Left lung (tissue), 10 donors: ENCODE results near the gene KIF3B. TPM values are rescaled to one million over a fixed set of nuclear protein-coding genes. Genes with fewer than 3 reads are reported as not detected.
"Not testable (repeated sequence)": the region's sequence is repeated elsewhere in the genome, so short reads cannot be mapped to it uniquely, and the experiment has no call there.

Source experiments
- ATAC-seq: fragments of 200-7000 bp; cut with Tn5 transposase; one replicate; pipeline ENCODE4 v1.9.1; 2020; ENCODE audit warnings: moderate library complexity
- DNase-seq, 4 donors: peaks; one replicate each; pipeline ENCODE4 v3.0.0-alpha.2; 2013 to 2020
- H3K27ac ChIP-seq, 2 donors: fragments of 200-600 bp; sonication (generic) in 1 of 2; one replicate each; pipeline versions ENCODE4 v1.5.0 to v1.8.0; 2020 to 2021
- H3K27me3 ChIP-seq, 2 donors: fragments of 200-600 bp; sonication (generic) in 1 of 2; one replicate each; pipeline versions ENCODE4 v1.5.0 to v1.8.0; 2020 to 2021
- H3K36me3 ChIP-seq, 2 donors: fragments of 200-600 bp; sonication (generic) in 1 of 2; one replicate each; pipeline versions ENCODE4 v1.5.0 to v1.8.0; 2020 to 2021
- H3K4me1 ChIP-seq, 2 donors: fragments of 200-600 bp; one replicate each; pipeline ENCODE4 v1.8.0; 2021
- H3K4me3 ChIP-seq, 2 donors: fragments of 200-600 bp; sonication (generic) in 1 of 2; one replicate each; pipeline versions ENCODE4 v1.5.0 to v1.8.0; 2020 to 2021; ENCODE audit warnings: mild to moderate bottlenecking in 1 of 2
- H3K9me3 ChIP-seq, 2 donors: fragments of 200-600 bp; sonication (generic) in 1 of 2; one replicate each; pipeline versions ENCODE4 v1.5.0 to v1.8.0; 2020 to 2021
- intact Hi-C, 2 donors: fragments of 100-400 bp; cut with DNase I; formaldehyde crosslinking; loops; one replicate each; pipeline versions ENCODE4 v1.11.2 to v1.14.2; 2022
- polyA plus RNA-seq, 6 donors: library from polyadenylated mRNA; unstranded; fragments of 120-200 nt; gene quantifications; one replicate each; pipeline ENCODE4 v1.2.1, GENCODE V29; 2013; ENCODE audit not compliant: insufficient read length in 6 of 6
- total RNA-seq, 2 donors: library from RNA; stranded (reverse); fragmentation: NEBNext Ultra II Directional; extraction: Animal tissue kit (Norgen Biotek cat#: 25700); gene quantifications; one replicate each; pipeline ENCODE4 v1.2.1, GENCODE V29; 2021
- TF ChIP-seq, protein P1 (sequence below), 2 donors: fragments of 200-600 bp; sonication (generic) in 1 of 2; IDR thresholded peaks; one replicate each; pipeline versions ENCODE4 v1.5.0 to v1.8.0; 2021; ENCODE audit warnings: antibody characterized with exemption in 2 of 2
- donor health status: DM: no; HTN: yes; CAD: no.
- donor health status: DM: no; HTN: no; CAD: no.

The KIF3B gene
- total and polyA plus RNA-seq, 8 donors, result 22.9 to 34.6 (median 27.6) TPM

GRCh38 chr20:32263398-32263954, 14.0 kb upstream of the KIF3B start:
- intact Hi-C loops, result no loop called here
- ATAC-seq, result no peak

DNA sequence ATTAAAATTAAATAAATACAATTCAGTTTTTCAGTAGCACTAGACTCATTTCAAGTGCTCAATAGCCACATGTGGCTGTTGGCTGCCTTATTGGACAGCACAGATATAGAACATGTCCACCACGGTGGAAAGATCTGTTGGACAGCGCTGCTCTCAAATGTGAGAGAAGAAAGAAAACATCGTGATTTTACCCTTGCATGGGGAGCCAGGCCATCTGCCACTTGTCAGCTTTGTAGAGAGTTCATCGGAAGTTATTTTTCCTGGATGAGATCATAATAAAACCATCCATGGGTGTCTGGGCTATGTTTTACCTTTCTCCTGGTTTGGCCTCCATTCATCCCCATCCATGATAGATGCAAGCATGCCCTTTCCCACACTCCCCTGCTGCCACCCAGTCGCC, 5.8 kb upstream of the KIF3B start:
- Histone ChIP-seq H3K4me3 (no peak overlapping the region), H3K4me1 (peaks cover 0 to 4% of the 10 kb centered on the region in 2 donors), H3K27ac (no peak overlapping the region), H3K9me3 (no peaks in the 10 kb centered on the region), H3K36me3 (no peaks in the 10 kb centered on the region), H3K27me3 (no peaks in the 10 kb centered on the region)
- intact Hi-C loops, result no loop called here
- DNase-seq, result no peak
- TF ChIP-seq, protein P1, sequence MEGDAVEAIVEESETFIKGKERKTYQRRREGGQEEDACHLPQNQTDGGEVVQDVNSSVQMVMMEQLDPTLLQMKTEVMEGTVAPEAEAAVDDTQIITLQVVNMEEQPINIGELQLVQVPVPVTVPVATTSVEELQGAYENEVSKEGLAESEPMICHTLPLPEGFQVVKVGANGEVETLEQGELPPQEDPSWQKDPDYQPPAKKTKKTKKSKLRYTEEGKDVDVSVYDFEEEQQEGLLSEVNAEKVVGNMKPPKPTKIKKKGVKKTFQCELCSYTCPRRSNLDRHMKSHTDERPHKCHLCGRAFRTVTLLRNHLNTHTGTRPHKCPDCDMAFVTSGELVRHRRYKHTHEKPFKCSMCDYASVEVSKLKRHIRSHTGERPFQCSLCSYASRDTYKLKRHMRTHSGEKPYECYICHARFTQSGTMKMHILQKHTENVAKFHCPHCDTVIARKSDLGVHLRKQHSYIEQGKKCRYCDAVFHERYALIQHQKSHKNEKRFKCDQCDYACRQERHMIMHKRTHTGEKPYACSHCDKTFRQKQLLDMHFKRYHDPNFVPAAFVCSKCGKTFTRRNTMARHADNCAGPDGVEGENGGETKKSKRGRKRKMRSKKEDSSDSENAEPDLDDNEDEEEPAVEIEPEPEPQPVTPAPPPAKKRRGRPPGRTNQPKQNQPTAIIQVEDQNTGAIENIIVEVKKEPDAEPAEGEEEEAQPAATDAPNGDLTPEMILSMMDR (IDR thresholded peaks at IDR 0.05), result no peak
- ATAC-seq, result no peak

More at GRCh38 chr20:32263398-32263954, 14.0 kb upstream of the KIF3B start:
- Histone ChIP-seq H3K27ac (no peak overlapping the region), H3K27me3 (no peaks in the 10 kb centered on the region), H3K4me1 (no peaks in the 10 kb centered on the region), H3K9me3 (no peaks in the 10 kb centered on the region), H3K36me3 (no peaks in the 10 kb centered on the region), H3K4me3 (no peak overlapping the region)
- TF ChIP-seq, protein P1 (IDR thresholded peaks at IDR 0.05), result no peak
- DNase-seq, result no peak

DNA sequence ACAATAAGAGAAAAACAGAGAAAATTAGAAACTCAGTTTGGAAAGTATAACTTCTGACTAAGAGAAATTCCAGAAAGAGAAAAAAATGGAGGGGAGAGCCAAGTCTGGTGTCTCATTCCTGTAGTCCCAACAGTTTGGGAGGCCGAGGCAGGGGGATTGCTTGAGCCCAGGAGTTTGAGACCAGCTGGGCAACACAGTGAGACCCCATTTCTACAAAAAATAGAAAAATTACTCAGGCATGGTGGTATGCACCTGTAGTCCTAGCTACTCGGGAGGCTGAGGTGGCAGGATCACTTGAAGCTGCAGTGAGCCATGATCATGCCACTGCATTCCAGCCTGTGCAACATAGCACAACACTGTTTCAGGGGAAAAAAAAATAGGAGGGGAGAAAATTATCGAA, 3.1 kb upstream of the KIF3B start:
- TF ChIP-seq, protein P1 (IDR thresholded peaks at IDR 0.05), result no peak
- Histone ChIP-seq H3K27ac (no peak overlapping the region), H3K4me1 (peaks cover 4 to 25% of the 10 kb centered on the region in 2 donors), H3K27me3 (no peaks in the 10 kb centered on the region), H3K9me3 (no peaks in the 10 kb centered on the region), H3K4me3 (no peak overlapping the region), H3K36me3 (no peaks in the 10 kb centered on the region)
- DNase-seq (no peak), ATAC-seq (no peak)
- intact Hi-C loops, result no loop called here

GRCh38 chr20:32275163-32275562, 2.3 kb upstream of the KIF3B start:
- H3K4me1 ChIP-seq, result peaks cover 4 to 25% of the 10 kb centered on the region in 2 donors
- ATAC-seq, H3K36me3 ChIP-seq, H3K4me3 ChIP-seq, H3K27ac ChIP-seq, H3K9me3 ChIP-seq, DNase-seq, intact Hi-C loops, H3K27me3 ChIP-seq: not testable (repeated sequence)

- ATAC-seq, result peak; percentile 18
- Histone ChIP-seq H3K36me3 (no peaks in the 10 kb centered on the region), H3K27me3 (no peaks in the 10 kb centered on the region), H3K9me3 (no peaks in the 10 kb centered on the region), H3K4me1 (peaks cover 4 to 25% of the 10 kb centered on the region in 2 donors), H3K27ac (peak overlapping the region in 1 of 2 donors; percentile 85), H3K4me3 (peak overlapping the region; percentile 94)
- TF ChIP-seq, protein P1 (IDR thresholded peaks at IDR 0.05), result no peak
- no peak for DNase-seq
- intact Hi-C loops, result no loop called here
Observed at GRCh38 chr20:32278199-32278643, 770 bp downstream of the KIF3B start.

DNA sequence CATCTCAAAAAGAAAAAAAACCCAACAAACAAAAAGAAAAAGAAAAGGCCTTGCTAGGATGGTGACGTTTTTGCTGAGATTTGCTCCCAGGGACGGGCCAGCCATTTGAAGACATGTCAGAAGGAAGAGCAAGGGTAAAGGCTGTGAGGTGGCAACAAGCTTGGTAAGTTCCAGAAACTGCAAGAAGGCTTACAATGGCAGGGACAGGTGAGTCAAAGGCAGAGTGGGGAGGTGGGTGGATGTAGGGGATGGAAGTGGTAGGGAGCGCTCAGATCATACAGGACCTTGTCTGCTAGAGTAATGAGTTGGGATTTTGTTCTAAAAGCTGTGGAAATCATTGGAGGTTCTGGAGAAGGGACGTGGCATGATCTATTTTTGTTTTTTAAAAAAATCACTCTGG, 4.3 kb downstream of the KIF3B start:
- H3K27me3 ChIP-seq, result no peaks in the 10 kb centered on the region
- H3K4me3 ChIP-seq, result no peak overlapping the region
- TF ChIP-seq, protein P1 (IDR thresholded peaks at IDR 0.05), result no peak
- intact Hi-C loops, result no loop called here
- H3K4me1 ChIP-seq, result peaks cover 4 to 38% of the 10 kb centered on the region in 2 donors
- no peaks in the 10 kb centered on the region for H3K9me3 ChIP-seq
- DNase-seq, result no peak
- H3K27ac ChIP-seq, result no peak overlapping the region
- H3K36me3 ChIP-seq, result no peaks in the 10 kb centered on the region
- no peak for ATAC-seq
